Ovary (tissue), 9 donors: ENCODE results near the gene CDC34. TPM values are rescaled to one million over a fixed set of nuclear protein-coding genes. Genes with fewer than 3 reads are reported as not detected.

Experiments used
- DNase-seq, 5 donors: peaks; one replicate each; pipeline ENCODE4 v3.0.0-alpha.2; 2019 to 2020
- H3K27ac ChIP-seq, 2 donors: fragments of 200-600 bp; one replicate each; pipeline versions ENCODE4 v1.5.1 to v1.8.0; 2019 to 2022
- H3K27me3 ChIP-seq: fragments of 200-600 bp; one replicate; pipeline ENCODE4 v1.8.0; 2022
- H3K36me3 ChIP-seq: fragments of 200-600 bp; sonication (generic); one replicate; pipeline ENCODE4 v1.5.1; 2019
- H3K4me1 ChIP-seq: one replicate; pipeline ENCODE4 v1.8.1; 2013; ENCODE audit warnings: mild to moderate bottlenecking, moderate library complexity; ENCODE audit not compliant: insufficient read depth
- H3K4me3 ChIP-seq: fragments of 200-600 bp; sonication (generic); one replicate; pipeline ENCODE4 v1.5.1; 2017
- H3K9me3 ChIP-seq, 2 donors: fragments of 200-600 bp in 1 of 2; sonication (generic) in 1 of 2; one replicate each; pipeline versions ENCODE4 v1.5.1 to v1.8.1; 2013 to 2019; ENCODE audit warnings: mild to moderate bottlenecking in 1 of 2, moderate library complexity in 1 of 2
- CTCF ChIP-seq, 3 donors: fragments of 450-650 bp in 2 of 3; fragments of 200-600 bp in 1 of 3; IDR thresholded peaks; one replicate each; pipeline versions ENCODE4 v1.5.1 to v1.8.0; 2016 to 2022; ENCODE audit warnings: antibody characterized with exemption in 3 of 3, mild to moderate bottlenecking in 1 of 3
- EP300 ChIP-seq: sonication (generic); formaldehyde crosslinking; IDR thresholded peaks from one replicate; pipeline ENCODE4 v1.6.1; 2017; ENCODE audit warnings: antibody characterized with exemption
- POLR2A ChIP-seq: fragments of 450-650 bp; IDR thresholded peaks from one replicate; pipeline ENCODE4 v1.6.1; 2017; ENCODE audit warnings: antibody characterized with exemption, mild to moderate bottlenecking, moderate library complexity
- WGBS, 3 donors: extraction: QIAGEN DNeasy Blood & Tissue Kit in 1 of 3; methylation state at CpG; one replicate each; pipeline versions ENCODE4 v1.1.5 to v1.1.7; 2013 to 2017; 5-methylcytosine and 5-hydroxymethylcytosine counted together
- intact Hi-C, 4 donors: fragments of 100-400 bp; cut with DNase I; formaldehyde crosslinking; loops; one replicate each; pipeline versions ENCODE4 v1.11.0 to v1.15.1; 2022 to 2023
- polyA plus RNA-seq, 2 donors: library from polyadenylated mRNA; stranded (reverse); fragments of 200-250 nt in 1 of 2; fragments of 350-450 nt in 1 of 2; fragmentation: Illumina TruSeq in 1 of 2; extraction: RNeasy Lipid Tissue Mini Kit (QIAGEN cat#74804) in 1 of 2; gene quantifications; one replicate each; pipeline ENCODE4 v1.2.3, GENCODE V29; 2013 to 2014
- total RNA-seq, 7 donors: library from RNA; depleted of rRNA in 2 of 7; stranded (reverse); fragments of >200 nt in 2 of 7; fragmentation: NEBNext Ultra II Directional in 3 of 7; extraction: Animal tissue kit (Norgen Biotek cat#: 25700) in 3 of 7; gene quantifications; one replicate each; pipeline versions ENCODE4 v1.1.0 to v1.2.4, GENCODE V29; 2016 to 2023
- donor health status: DM: no; HTN: no; CAD: no; lungs with moderate emphysema.
- donor health status: DM: no; HTN: no; CAD: no.
- donor health status: Bipolar disorder and iron deficiency.
- donor health status: DM: yes; HTN: yes; CAD: no.
- donor health status: DM: no; HTN: no; CAD: no.
- donor health status: DM: yes; HTN: yes; CAD: no.

Gene CDC34
- total and polyA plus RNA-seq, 9 donors = 13.2 to 78.9 (median 56.1) TPM

GRCh38 chr19:507286-508203 lies 24.0 kb upstream of the CDC34 start, which contains the start of gene TPGS1:
TPGS1 (plus strand) TSS chr19:507497; CDS start chr19:507507, 10 bp downstream.
- no peaks in the 10 kb centered on the region for H3K9me3 ChIP-seq
- H3K4me3 ChIP-seq = peak within 1 kb of the TSS; percentile 94
- H3K36me3 ChIP-seq = no peaks in the 10 kb centered on the region
- TF ChIP-seq POLR2A = no peak
- peak in 1 of 3 donors; percentile 19 for TF ChIP-seq CTCF (IDR thresholded peaks at IDR 0.05)
- peak; percentile 61 for TF ChIP-seq EP300
- DNase-seq = peak; percentile 63 to 95 (median 76)
- H3K27ac ChIP-seq = peak within 1 kb of the TSS; percentile 70 to 94
- H3K27me3 ChIP-seq = no peaks in the 10 kb centered on the region
- intact Hi-C loops = no loop called here
- WGBS, 3 donors = 0 to 1% (median 0%) methylated on average over 63 to 81 of the region's 81 CpGs
- H3K4me1 ChIP-seq = peaks cover 6% of the 10 kb centered on the region

GRCh38 chr19:508204-509150 lies 23.1 kb upstream of the CDC34 start:
- Histone ChIP-seq H3K27me3 (no peaks in the 10 kb centered on the region), H3K4me3 (peak overlapping the region; percentile 94), H3K36me3 (no peaks in the 10 kb centered on the region), H3K9me3 (no peaks in the 10 kb centered on the region), H3K27ac (no peak overlapping the region), H3K4me1 (peaks cover 6% of the 10 kb centered on the region)
- no peak for TF ChIP-seq EP300
- TF ChIP-seq POLR2A = no peak
- TF ChIP-seq CTCF (IDR thresholded peaks at IDR 0.05) = no peak
- WGBS, 3 donors = 54 to 59% (median 56%) methylated on average over 32 of the region's 32 CpGs
- intact Hi-C loops = no loop called here
- peak in 2 of 5 donors; percentile 50 to 57 for DNase-seq

- H3K4me1 ChIP-seq = peaks cover 6% of the 10 kb centered on the region
- no peaks in the 10 kb centered on the region for H3K27me3 ChIP-seq
- TF ChIP-seq CTCF (IDR thresholded peaks at IDR 0.05) (peak; percentile 41 to 55 (median 48)), POLR2A (no peak)
- no peaks in the 10 kb centered on the region for H3K36me3 ChIP-seq
- no peaks in the 10 kb centered on the region for H3K9me3 ChIP-seq
- peak in 3 of 5 donors; percentile 59 to 79 (median 67) for DNase-seq
- H3K4me3 ChIP-seq = no peak overlapping the region
- WGBS, 3 donors = 25 to 29% (median 27%) methylated on average over 20 to 21 of the region's 21 CpGs
- H3K27ac ChIP-seq = no peak overlapping the region
- intact Hi-C loops = no loop called here
Measured at GRCh38 chr19:510606-511100, 20.9 kb upstream of the CDC34 start.
